Prostate gland (tissue), 2 donors: Measurements from ENCODE around the gene FGFR4. TPM values are rescaled to one million over a fixed set of nuclear protein-coding genes. Genes with fewer than 3 reads are reported as not detected.

Source experiments
- DNase-seq: peaks from one replicate; pipeline ENCODE4 v3.0.0-alpha.2; 2019; ENCODE audit warnings: low spot score
- H3K27ac ChIP-seq, 2 donors: fragments of 200-600 bp; sonication (generic); 2 replicates each; pipeline ENCODE4 v1.5.1; 2017 to 2019
- H3K27me3 ChIP-seq: fragments of 200-600 bp; sonication (generic); replicated peaks from 2 replicates; pipeline ENCODE4 v1.5.1; 2019; ENCODE audit not compliant: insufficient read depth
- H3K36me3 ChIP-seq, 2 donors: fragments of 200-600 bp; sonication (generic); 1 replicate in 1 of 2; 2 replicates in 1 of 2; pipeline versions ENCODE4 v1.5.1 to v1.8.1; 2017 to 2019
- H3K4me1 ChIP-seq: fragments of 200-600 bp; sonication (generic); replicated peaks from 2 replicates; pipeline ENCODE4 v1.5.1; 2019
- H3K4me3 ChIP-seq, 2 donors: fragments of 200-600 bp; sonication (generic); 2 replicates each; pipeline ENCODE4 v1.5.1; 2017 to 2019
- H3K9me3 ChIP-seq: fragments of 200-600 bp; sonication (generic); 2 replicates; pipeline ENCODE4 v1.5.1; 2017
- CTCF ChIP-seq, 4 experiments: fragments of 200-600 bp in 2 of 4; fragments of 450-650 bp in 2 of 4; sonication (generic) in 2 of 4; IDR thresholded peaks; 1 replicate in 3 of 4; 2 replicates in 1 of 4; pipeline ENCODE4 v1.5.1; 2016 to 2019; ENCODE audit warnings: antibody characterized with exemption in 4 of 4, mild to moderate bottlenecking in 2 of 4, moderate library complexity in 2 of 4
- POLR2A ChIP-seq: fragments of 450-650 bp; IDR thresholded peaks from one replicate; pipeline ENCODE4 v1.6.1; 2016; ENCODE audit warnings: antibody characterized with exemption, mild to moderate bottlenecking
- POLR2AphosphoS5 ChIP-seq: sonication (generic); formaldehyde crosslinking; IDR thresholded peaks from one replicate; pipeline ENCODE4 v1.6.1; 2017; ENCODE audit warnings: antibody characterized with exemption
- WGBS: methylation state at CpG from one replicate; pipeline ENCODE4 v1.1.5; 2018; 5-methylcytosine and 5-hydroxymethylcytosine counted together
- intact Hi-C: fragments of 100-400 bp; cut with DNase I; formaldehyde crosslinking; loops from one replicate; pipeline ENCODE4 v1.14.2; 2022
- total RNA-seq, 2 donors: library from RNA; depleted of rRNA; stranded (reverse); fragments of >200 nt; gene quantifications; one replicate each; pipeline ENCODE4 v1.1.0, GENCODE V29; 2016

The FGFR4 gene
- total RNA-seq, 2 donors from 2014 or later = 2.2 to 7.1 TPM

- no peak overlapping the region for H3K27ac ChIP-seq
- H3K4me3 ChIP-seq = no peak overlapping the region
- TF ChIP-seq CTCF (IDR thresholded peaks at IDR 0.05) (no peak), POLR2AphosphoS5 (no peak)
- 56% methylated on average over 9 of the region's 9 CpGs for WGBS
- no peak for DNase-seq
- H3K9me3 ChIP-seq = no peaks in the 10 kb centered on the region
- H3K36me3 ChIP-seq = no peaks in the 10 kb centered on the region
- H3K4me1 ChIP-seq = no peaks in the 10 kb centered on the region
- H3K27me3 ChIP-seq = no peaks in the 10 kb centered on the region
- intact Hi-C loops = loop anchor here (5.0 kb wide), 2 partner anchors 197 to 453 kb away; no protein-coding TSS in a partner anchor
Measured at GRCh38 chr5:177109810-177110209, 23.1 kb downstream of the FGFR4 start.

- Histone ChIP-seq H3K4me1 (no peaks in the 10 kb centered on the region), H3K27ac (no peak overlapping the region), H3K9me3 (no peaks in the 10 kb centered on the region), H3K36me3 (no peaks in the 10 kb centered on the region), H3K27me3 (no peaks in the 10 kb centered on the region), H3K4me3 (no peak overlapping the region)
- TF ChIP-seq CTCF (IDR thresholded peaks at IDR 0.05) (peak; percentile 78 to 94 (median 86)), POLR2AphosphoS5 (no peak)
- 23% methylated on average over 12 of the region's 12 CpGs for WGBS
- intact Hi-C loops = loop anchor here (2.0 to 5.0 kb wide), 3 partner anchors 39 to 455 kb away; no protein-coding TSS in a partner anchor
- DNase-seq = no peak
Measured at GRCh38 chr5:177111720-177112394, 25.1 kb downstream of the FGFR4 start.

- no peak overlapping the region for H3K4me3 ChIP-seq
- intact Hi-C loops = loop anchor here (2.0 to 5.0 kb wide), 3 partner anchors 40 to 455 kb away; no protein-coding TSS in a partner anchor
- no peaks in the 10 kb centered on the region for H3K36me3 ChIP-seq
- no peaks in the 10 kb centered on the region for H3K9me3 ChIP-seq
- DNase-seq = no peak
- H3K27me3 ChIP-seq = no peaks in the 10 kb centered on the region
- no peak for TF ChIP-seq POLR2A
- TF ChIP-seq POLR2AphosphoS5 = no peak
- no peak overlapping the region for H3K27ac ChIP-seq
- 67% methylated on average over 5 of the region's 5 CpGs for WGBS
- H3K4me1 ChIP-seq = peaks cover 2% of the 10 kb centered on the region
Measured at GRCh38 chr5:177112589-177113220, 26.0 kb downstream of the FGFR4 start.

GRCh38 chr5:177113566-177114424, 27.1 kb downstream of the FGFR4 start:
- intact Hi-C loops = loop anchor here (2.0 to 5.0 kb wide), 3 partner anchors 41 to 456 kb away; no protein-coding TSS in a partner anchor
- H3K36me3 ChIP-seq = no peaks in the 10 kb centered on the region
- no peak overlapping the region for H3K27ac ChIP-seq
- no peaks in the 10 kb centered on the region for H3K9me3 ChIP-seq
- 18% methylated on average over 14 of the region's 14 CpGs for WGBS
- peak; percentile 59 for DNase-seq
- TF ChIP-seq POLR2AphosphoS5 (peak; percentile 72), POLR2A (no peak), CTCF (IDR thresholded peaks at IDR 0.05) (peak; percentile 88 to 97 (median 93))
- H3K4me1 ChIP-seq = peaks cover 2% of the 10 kb centered on the region
- no peaks in the 10 kb centered on the region for H3K27me3 ChIP-seq
- H3K4me3 ChIP-seq = no peak overlapping the region
